B cell (primary cell): ENCODE measurements around the gene SRC.

Source experiments
- CTCF ChIP-seq: fragments of 200-600 bp; IDR thresholded peaks from one replicate; pipeline ENCODE4 v1.8.0; 2022; ENCODE audit warnings: antibody characterized with exemption, mild to moderate bottlenecking
- EZH2 ChIP-seq: IDR thresholded peaks from 2 replicates; pipeline ENCODE4 v1.6.1; 2012; ENCODE audit warnings: borderline replicate concordance, low read depth, mild to moderate bottlenecking, moderate library complexity, low read length; ENCODE audit not compliant: insufficient read depth, poor library complexity, severe bottlenecking

GRCh38 chr20:37347347-37347823 is 1.4 kb downstream of the SRC start:
- TF ChIP-seq EZH2, result no peak
- no peak for TF ChIP-seq CTCF
